Measurements from ENCODE around the gene SVEP1.
"Not testable (repeated sequence)": the region's sequence is repeated elsewhere in the genome, so short reads cannot be mapped to it uniquely, and the experiment has no call there.

Gene SVEP1

DNA sequence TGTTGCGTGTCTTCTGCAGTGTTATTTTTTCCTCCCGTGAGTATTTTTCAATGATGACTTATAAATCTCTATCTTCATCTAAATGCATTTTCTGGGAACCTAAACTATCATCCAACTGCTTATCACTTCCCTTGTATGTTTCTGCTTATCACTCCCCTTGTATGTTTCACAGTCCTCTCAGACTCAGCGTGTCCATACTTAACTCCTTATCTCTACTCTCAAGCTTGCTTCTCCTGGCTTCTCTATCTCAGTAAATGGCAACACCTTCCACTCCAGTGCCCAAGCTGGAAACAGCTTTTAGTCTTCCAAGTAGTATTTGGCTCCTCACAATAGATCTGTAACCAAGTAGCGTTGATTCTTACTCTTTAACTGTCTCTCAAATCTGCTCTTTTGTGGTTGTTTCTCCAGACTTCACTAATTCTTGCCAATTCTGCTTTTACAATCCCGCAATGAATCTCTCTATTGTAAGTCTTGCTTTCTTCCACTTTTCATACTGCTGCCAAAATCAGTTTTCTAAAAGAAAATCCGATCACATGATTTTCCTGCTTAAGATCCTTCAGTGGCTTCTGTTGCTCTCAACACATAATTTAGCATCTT, 208.0 kb downstream of the SVEP1 start:
- Histone ChIP-seq H3K9ac (ENCODE audit: low read depth, low read length, poor library complexity) (no peak overlapping the region), H2AFZ (ENCODE audit: low read length) (no peak overlapping the region), H3K36me3 (replicated peaks in 1 of 2; ENCODE audit: control insufficient read depth in 2 of 2, insufficient read depth in 2 of 2, low read length in 2 of 2) (no peaks in the 10 kb centered on the region), H2AK5ac (ENCODE audit: low read depth, low read length) (no peak overlapping the region), H3K27ac (replicated peaks; ENCODE audit: low read length) (no peak overlapping the region), H2BK120ac (ENCODE audit: low read depth, low read length) (no peak overlapping the region), H4K91ac (ENCODE audit: low read depth, low read length, poor library complexity) (no peak overlapping the region), H3K27me3 (ENCODE audit: control insufficient read depth in 3 of 3, insufficient read depth in 3 of 3, low read depth in 1 of 3, low read length in 3 of 3) (no peaks in the 10 kb centered on the region), H3K4me1 (ENCODE audit: control insufficient read depth in 2 of 2, insufficient read depth in 1 of 2, low read depth in 1 of 2, low read length in 2 of 2) (no peaks in the 10 kb centered on the region), H3K79me1 (ENCODE audit: low read depth, low read length) (no peaks in the 10 kb centered on the region), H3K14ac (ENCODE audit: low read length) (no peak overlapping the region), H2BK15ac (ENCODE audit: low read length) (no peak overlapping the region), H3K23ac (ENCODE audit: low read depth, low read length, poor library complexity) (no peak overlapping the region), H3K4ac (ENCODE audit: low read length) (no peak overlapping the region), H2BK12ac (ENCODE audit: low read length) (no peak overlapping the region), H3K9me3 (replicated peaks in 1 of 2; ENCODE audit: control insufficient read depth in 2 of 2, insufficient read depth in 1 of 2, low read depth in 1 of 2, low read length in 2 of 2) (no peaks in the 10 kb centered on the region), H4K8ac (ENCODE audit: low read depth, low read length) (no peak overlapping the region), H3K4me2 (ENCODE audit: insufficient read depth, low read length, poor library complexity, severe bottlenecking) (no peak overlapping the region), H2BK5ac (ENCODE audit: low read length) (no peak overlapping the region), H3K4me3 (ENCODE audit: low read length in 2 of 2) (no peak overlapping the region), H3K18ac (ENCODE audit: low read length) (no peak overlapping the region)
- no peak for DNase-seq (ENCODE audit: low spot score)
- WGBS, 2 donors (ENCODE audit: extremely low coverage in 2 of 2, insufficient read length in 2 of 2, insufficient replicate concordance in 1 of 2): no CpG with 5 or more reads among the region's 6 CpGs

GRCh38 chr9:110370315-110370714, 209.2 kb downstream of the SVEP1 start:
- Histone ChIP-seq H3K79me1 (ENCODE audit: low read depth, low read length) (no peaks in the 10 kb centered on the region), H2BK5ac (ENCODE audit: low read length) (no peak overlapping the region), H3K9me3 (replicated peaks in 1 of 2; ENCODE audit: control insufficient read depth in 2 of 2, insufficient read depth in 1 of 2, low read depth in 1 of 2, low read length in 2 of 2) (no peaks in the 10 kb centered on the region), H3K14ac (ENCODE audit: low read length) (no peak overlapping the region), H4K8ac (ENCODE audit: low read depth, low read length) (no peak overlapping the region), H3K23ac (ENCODE audit: low read depth, low read length, poor library complexity) (no peak overlapping the region), H3K4me2 (ENCODE audit: insufficient read depth, low read length, poor library complexity, severe bottlenecking) (no peak overlapping the region), H3K4me1 (ENCODE audit: control insufficient read depth in 2 of 2, insufficient read depth in 1 of 2, low read depth in 1 of 2, low read length in 2 of 2) (no peaks in the 10 kb centered on the region), H3K4me3 (ENCODE audit: low read length in 2 of 2) (no peak overlapping the region), H3K18ac (ENCODE audit: low read length) (no peak overlapping the region), H2BK12ac (ENCODE audit: low read length) (no peak overlapping the region), H3K4ac (ENCODE audit: low read length) (no peak overlapping the region), H2BK15ac (ENCODE audit: low read length) (no peak overlapping the region), H2AK5ac (ENCODE audit: low read depth, low read length) (no peak overlapping the region), H3K36me3 (replicated peaks in 1 of 2; ENCODE audit: control insufficient read depth in 2 of 2, insufficient read depth in 2 of 2, low read length in 2 of 2) (no peaks in the 10 kb centered on the region), H2AFZ (ENCODE audit: low read length) (no peak overlapping the region), H3K27ac (replicated peaks; ENCODE audit: low read length) (no peak overlapping the region), H2BK120ac (ENCODE audit: low read depth, low read length) (no peak overlapping the region), H3K27me3 (ENCODE audit: control insufficient read depth in 3 of 3, insufficient read depth in 3 of 3, low read depth in 1 of 3, low read length in 3 of 3) (no peaks in the 10 kb centered on the region), H3K9ac (ENCODE audit: low read depth, low read length, poor library complexity) (no peak overlapping the region), H4K91ac (ENCODE audit: low read depth, low read length, poor library complexity) (no peak overlapping the region)
- DNase-seq (ENCODE audit: low spot score): no peak
- WGBS, 2 donors (ENCODE audit: extremely low coverage in 2 of 2, insufficient read length in 2 of 2, insufficient replicate concordance in 1 of 2): no CpG with 5 or more reads among the region's 3 CpGs

DNA sequence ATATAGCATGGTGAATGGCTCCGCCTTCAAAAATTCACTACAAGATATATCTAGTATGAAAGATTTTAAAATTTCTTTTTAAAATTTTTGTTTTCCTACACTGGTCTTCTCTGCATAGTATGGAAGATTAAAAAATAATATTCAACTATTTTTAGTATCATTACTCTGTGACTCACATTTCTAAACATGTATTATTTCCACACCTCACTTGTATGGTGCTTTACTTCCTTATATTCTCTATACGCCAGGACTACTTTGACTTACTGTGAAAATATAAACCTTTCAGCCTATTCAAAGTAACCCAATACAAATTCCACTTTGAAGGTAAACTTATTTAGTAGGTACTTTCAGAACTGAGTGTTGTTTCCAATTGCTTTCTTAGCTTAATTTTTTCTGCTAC, 215.1 kb downstream of the SVEP1 start:
- no peak overlapping the region for H3K18ac ChIP-seq (ENCODE audit: low read length)
- no peak overlapping the region for H2BK15ac ChIP-seq (ENCODE audit: low read length)
- no peak overlapping the region for H2AK5ac ChIP-seq (ENCODE audit: low read depth, low read length)
- H3K9ac ChIP-seq (ENCODE audit: low read depth, low read length, poor library complexity): no peak overlapping the region
- H2BK5ac ChIP-seq (ENCODE audit: low read length): no peak overlapping the region
- H2AFZ ChIP-seq (ENCODE audit: low read length): no peak overlapping the region
- H3K14ac ChIP-seq (ENCODE audit: low read length): no peak overlapping the region
- no peaks in the 10 kb centered on the region for H3K79me1 ChIP-seq (ENCODE audit: low read depth, low read length)
- H3K27me3 ChIP-seq (ENCODE audit: control insufficient read depth in 3 of 3, insufficient read depth in 3 of 3, low read depth in 1 of 3, low read length in 3 of 3): no peaks in the 10 kb centered on the region
- H3K4me2 ChIP-seq (ENCODE audit: insufficient read depth, low read length, poor library complexity, severe bottlenecking): no peak overlapping the region
- no peak overlapping the region for H4K8ac ChIP-seq (ENCODE audit: low read depth, low read length)
- no peak overlapping the region for H2BK120ac ChIP-seq (ENCODE audit: low read depth, low read length)
- no CpG with 5 or more reads among the region's 2 CpGs for WGBS, 2 donors (ENCODE audit: extremely low coverage in 2 of 2, insufficient read length in 2 of 2, insufficient replicate concordance in 1 of 2)
- H2BK12ac ChIP-seq (ENCODE audit: low read length): no peak overlapping the region
- H3K4ac ChIP-seq (ENCODE audit: low read length): no peak overlapping the region
- no peak overlapping the region for H3K23ac ChIP-seq (ENCODE audit: low read depth, low read length, poor library complexity)
- H3K9me3 ChIP-seq (replicated peaks in 1 of 2; ENCODE audit: control insufficient read depth in 2 of 2, insufficient read depth in 1 of 2, low read depth in 1 of 2, low read length in 2 of 2): no peaks in the 10 kb centered on the region
- no peaks in the 10 kb centered on the region for H3K36me3 ChIP-seq (replicated peaks in 1 of 2; ENCODE audit: control insufficient read depth in 2 of 2, insufficient read depth in 2 of 2, low read length in 2 of 2)
- no peak overlapping the region for H3K4me3 ChIP-seq (ENCODE audit: low read length in 2 of 2)
- no peaks in the 10 kb centered on the region for H3K4me1 ChIP-seq (ENCODE audit: control insufficient read depth in 2 of 2, insufficient read depth in 1 of 2, low read depth in 1 of 2, low read length in 2 of 2)
- DNase-seq (ENCODE audit: low spot score): no peak
- no peak overlapping the region for H4K91ac ChIP-seq (ENCODE audit: low read depth, low read length, poor library complexity)
- H3K27ac ChIP-seq (replicated peaks; ENCODE audit: low read length): no peak overlapping the region

DNA sequence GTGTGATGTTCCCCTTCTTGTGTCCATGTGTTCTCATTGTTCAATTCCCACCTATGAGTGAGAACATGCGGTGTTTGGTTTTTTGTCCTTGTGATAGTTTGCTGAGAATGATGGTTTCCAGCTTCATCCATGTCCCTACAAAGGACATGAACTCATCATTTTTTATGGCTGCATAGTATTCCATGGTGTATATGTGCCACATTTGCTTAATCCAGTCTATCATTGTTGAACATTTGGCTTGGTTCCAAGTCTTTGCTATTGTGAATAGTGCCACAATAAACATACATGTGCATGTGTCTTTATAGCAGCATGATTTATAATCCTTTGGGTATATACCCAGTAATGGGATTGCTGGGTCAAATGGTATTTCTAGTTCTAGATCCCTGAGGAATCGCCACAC, 220.5 kb downstream of the SVEP1 start:
- H2BK120ac ChIP-seq (ENCODE audit: low read depth, low read length); H2BK12ac ChIP-seq (ENCODE audit: low read length); H2AFZ ChIP-seq (ENCODE audit: low read length); H4K8ac ChIP-seq (ENCODE audit: low read depth, low read length); H3K36me3 ChIP-seq (replicated peaks in 1 of 2; ENCODE audit: control insufficient read depth in 2 of 2, insufficient read depth in 2 of 2, low read length in 2 of 2); H3K14ac ChIP-seq (ENCODE audit: low read length); H3K79me1 ChIP-seq (ENCODE audit: low read depth, low read length); H3K9ac ChIP-seq (ENCODE audit: low read depth, low read length, poor library complexity); H3K4me3 ChIP-seq (ENCODE audit: low read length in 2 of 2); H3K27ac ChIP-seq (replicated peaks; ENCODE audit: low read length); H3K9me3 ChIP-seq (replicated peaks in 1 of 2; ENCODE audit: control insufficient read depth in 2 of 2, insufficient read depth in 1 of 2, low read depth in 1 of 2, low read length in 2 of 2); H2AK5ac ChIP-seq (ENCODE audit: low read depth, low read length); H2BK15ac ChIP-seq (ENCODE audit: low read length); H4K91ac ChIP-seq (ENCODE audit: low read depth, low read length, poor library complexity); H3K18ac ChIP-seq (ENCODE audit: low read length); DNase-seq (ENCODE audit: low spot score); H3K4ac ChIP-seq (ENCODE audit: low read length); H3K27me3 ChIP-seq (ENCODE audit: control insufficient read depth in 3 of 3, insufficient read depth in 3 of 3, low read depth in 1 of 3, low read length in 3 of 3); H3K4me1 ChIP-seq (ENCODE audit: control insufficient read depth in 2 of 2, insufficient read depth in 1 of 2, low read depth in 1 of 2, low read length in 2 of 2); H2BK5ac ChIP-seq (ENCODE audit: low read length); H3K4me2 ChIP-seq (ENCODE audit: insufficient read depth, low read length, poor library complexity, severe bottlenecking); H3K23ac ChIP-seq (ENCODE audit: low read depth, low read length, poor library complexity): not testable (repeated sequence)
- no CpG with 5 or more reads among the region's 2 CpGs for WGBS, 2 donors (ENCODE audit: extremely low coverage in 2 of 2, insufficient read length in 2 of 2, insufficient replicate concordance in 1 of 2)
